ENCODE results near the gene ABCD3.
"Not testable (repeated sequence)": the region's sequence is repeated elsewhere in the genome, so short reads cannot be mapped to it uniquely, and the experiment has no call there.

Gene ABCD3

GRCh38 chr1:94434365-94435045 lies 16.3 kb downstream of the ABCD3 start:
- H3K9ac ChIP-seq (ENCODE audit: low read length): no peak overlapping the region
- H3K27ac ChIP-seq (ENCODE audit: low read length): no peak overlapping the region

GRCh38 chr1:94438692-94439276 lies 20.6 kb downstream of the ABCD3 start:
- Histone ChIP-seq H3K79me2 (ENCODE audit: low read length) (no peaks in the 10 kb centered on the region; the same call in none of the 2 replicates), H3K4me1 (ENCODE audit: low read length) (no peaks in the 10 kb centered on the region), H3K36me3 (replicated peaks; ENCODE audit: insufficient read depth, low read length) (no peaks in the 10 kb centered on the region), H4K20me1 (ENCODE audit: insufficient read depth, low read length) (no peaks in the 10 kb centered on the region), H3K27me3 (replicated peaks; ENCODE audit: insufficient read depth, low read length) (no peaks in the 10 kb centered on the region), H2AFZ (ENCODE audit: low read length) (no peak overlapping the region), H3K4me2 (ENCODE audit: low read depth, low read length) (no peak overlapping the region), H3K27ac (ENCODE audit: low read length) (no peak overlapping the region), H3F3A (ENCODE audit: insufficient read depth, low read length) (no peaks in the 10 kb centered on the region), H3K9me3 (replicated peaks; ENCODE audit: insufficient read depth, low read length) (no peaks in the 10 kb centered on the region), H3K9me2 (replicated peaks; ENCODE audit: insufficient read depth, low read length) (no peaks in the 10 kb centered on the region), H3K4me3 (ENCODE audit: low read length) (no peak overlapping the region), H3K9ac (ENCODE audit: low read length) (no peak overlapping the region)
- DNase-seq: no peak
- no peak for TF ChIP-seq CTCF (IDR thresholded peaks at IDR 0.05; ENCODE audit: low read length)
- TF ChIP-seq EZH2phosphoT487 (IDR thresholded peaks at IDR 0.05; ENCODE audit: low read length): no peak
- TF ChIP-seq EZH2 (optimal IDR thresholded peaks at IDR 0.05; ENCODE audit: low read depth, low read length): no peak

More at GRCh38 chr1:94434365-94435045, 16.3 kb downstream of the ABCD3 start:
- no peak overlapping the region for H2AFZ ChIP-seq (ENCODE audit: low read length)
- no peaks in the 10 kb centered on the region for H3K36me3 ChIP-seq (replicated peaks; ENCODE audit: insufficient read depth, low read length)
- H3K27me3 ChIP-seq (replicated peaks; ENCODE audit: insufficient read depth, low read length): no peaks in the 10 kb centered on the region
- H3K4me2 ChIP-seq (ENCODE audit: low read depth, low read length): no peak overlapping the region
- DNase-seq: no peak
- TF ChIP-seq EZH2phosphoT487 (IDR thresholded peaks at IDR 0.05; ENCODE audit: low read length): no peak
- no peak for TF ChIP-seq CTCF (IDR thresholded peaks at IDR 0.05; ENCODE audit: low read length)
- no peak for TF ChIP-seq EZH2 (optimal IDR thresholded peaks at IDR 0.05; ENCODE audit: low read depth, low read length)
- no peaks in the 10 kb centered on the region for H3K79me2 ChIP-seq (ENCODE audit: low read length)
- H3K4me3 ChIP-seq (ENCODE audit: low read length): no peak overlapping the region
- H3K4me1 ChIP-seq (ENCODE audit: low read length): no peaks in the 10 kb centered on the region
- H3K9me3 ChIP-seq (replicated peaks; ENCODE audit: insufficient read depth, low read length): no peaks in the 10 kb centered on the region
- no peaks in the 10 kb centered on the region for H3F3A ChIP-seq (ENCODE audit: insufficient read depth, low read length)
- no peaks in the 10 kb centered on the region for H4K20me1 ChIP-seq (ENCODE audit: insufficient read depth, low read length)
- no peaks in the 10 kb centered on the region for H3K9me2 ChIP-seq (replicated peaks; ENCODE audit: insufficient read depth, low read length)

- H3K9ac ChIP-seq (ENCODE audit: low read length): no peak overlapping the region
- no peaks in the 10 kb centered on the region for H3K9me3 ChIP-seq (replicated peaks; ENCODE audit: insufficient read depth, low read length)
- no peaks in the 10 kb centered on the region for H3K27me3 ChIP-seq (replicated peaks; ENCODE audit: insufficient read depth, low read length)
- DNase-seq: no peak
- H3K79me2 ChIP-seq (ENCODE audit: low read length): no peaks in the 10 kb centered on the region; the same call in none of the 2 replicates
- H3K36me3 ChIP-seq (replicated peaks; ENCODE audit: insufficient read depth, low read length): no peaks in the 10 kb centered on the region
- H3K4me1 ChIP-seq (ENCODE audit: low read length): no peaks in the 10 kb centered on the region
- H3K4me2 ChIP-seq (ENCODE audit: low read depth, low read length): no peak overlapping the region
- H3K4me3 ChIP-seq (ENCODE audit: low read length): no peak overlapping the region
- H4K20me1 ChIP-seq (ENCODE audit: insufficient read depth, low read length): no peaks in the 10 kb centered on the region
- H3F3A ChIP-seq (ENCODE audit: insufficient read depth, low read length): no peaks in the 10 kb centered on the region
- TF ChIP-seq CTCF (IDR thresholded peaks at IDR 0.05; ENCODE audit: low read length): no peak
- no peak for TF ChIP-seq EZH2 (optimal IDR thresholded peaks at IDR 0.05; ENCODE audit: low read depth, low read length)
- no peak for TF ChIP-seq EZH2phosphoT487 (IDR thresholded peaks at IDR 0.05; ENCODE audit: low read length)
- H3K27ac ChIP-seq (ENCODE audit: low read length): no peak overlapping the region
- no peaks in the 10 kb centered on the region for H3K9me2 ChIP-seq (replicated peaks; ENCODE audit: insufficient read depth, low read length)
- no peak overlapping the region for H2AFZ ChIP-seq (ENCODE audit: low read length)
These were observed 21.9 kb downstream of the ABCD3 start for GRCh38 chr1:94440088-94440487.

GRCh38 chr1:94443067-94443466 lies 24.9 kb downstream of the ABCD3 start:
- H2AFZ ChIP-seq (ENCODE audit: low read length); H4K20me1 ChIP-seq (ENCODE audit: insufficient read depth, low read length); H3K9me2 ChIP-seq (replicated peaks; ENCODE audit: insufficient read depth, low read length); H3K4me1 ChIP-seq (ENCODE audit: low read length); H3K4me3 ChIP-seq (ENCODE audit: low read length); H3K27ac ChIP-seq (ENCODE audit: low read length); H3K9me3 ChIP-seq (replicated peaks; ENCODE audit: insufficient read depth, low read length); H3K4me2 ChIP-seq (ENCODE audit: low read depth, low read length); H3K9ac ChIP-seq (ENCODE audit: low read length); H3K27me3 ChIP-seq (replicated peaks; ENCODE audit: insufficient read depth, low read length); H3F3A ChIP-seq (ENCODE audit: insufficient read depth, low read length); H3K79me2 ChIP-seq (ENCODE audit: low read length); DNase-seq; H3K36me3 ChIP-seq (replicated peaks; ENCODE audit: insufficient read depth, low read length): not testable (repeated sequence)

- not testable (repeated sequence) for DNase-seq; H3K9me2 ChIP-seq (replicated peaks; ENCODE audit: insufficient read depth, low read length); H3K9me3 ChIP-seq (replicated peaks; ENCODE audit: insufficient read depth, low read length); H3K27ac ChIP-seq (ENCODE audit: low read length); H4K20me1 ChIP-seq (ENCODE audit: insufficient read depth, low read length); H3K36me3 ChIP-seq (replicated peaks; ENCODE audit: insufficient read depth, low read length); H2AFZ ChIP-seq (ENCODE audit: low read length); H3K4me3 ChIP-seq (ENCODE audit: low read length); H3K4me1 ChIP-seq (ENCODE audit: low read length); H3F3A ChIP-seq (ENCODE audit: insufficient read depth, low read length); H3K27me3 ChIP-seq (replicated peaks; ENCODE audit: insufficient read depth, low read length); H3K79me2 ChIP-seq (ENCODE audit: low read length); H3K9ac ChIP-seq (ENCODE audit: low read length); H3K4me2 ChIP-seq (ENCODE audit: low read depth, low read length)
These were observed 26.6 kb downstream of the ABCD3 start for GRCh38 chr1:94444819-94445218.

All from MM.1S (cell line).